ENCODE data around the gene LRRK1. TPM values are rescaled to one million over a fixed set of nuclear protein-coding genes. Genes with fewer than 3 reads are reported as not detected.

Gene LRRK1
- total and polyA plus RNA-seq, 2 of the 4 experiments (the other 2 are of a cell fraction), result 3.0 to 5.8 TPM

DNA sequence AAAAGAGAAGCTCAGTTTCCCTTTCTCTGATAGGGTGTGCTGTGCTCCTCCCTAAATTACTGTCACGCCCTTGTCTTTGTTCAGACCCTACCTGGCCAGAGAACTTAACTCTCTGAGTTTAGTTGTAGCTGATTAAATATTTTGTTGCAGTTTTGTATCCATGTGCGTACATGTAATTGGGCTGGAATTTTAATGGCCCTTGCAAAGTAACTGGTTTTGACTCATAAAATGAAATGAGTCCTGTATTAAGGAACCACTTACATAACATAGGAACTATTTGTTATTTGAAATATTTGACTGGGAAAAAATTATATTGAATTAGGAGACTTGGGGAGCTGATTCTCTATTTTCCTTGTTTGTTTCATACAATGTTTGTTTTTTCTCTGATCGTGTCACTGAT, 80.2 kb downstream of the LRRK1 start:
- no peak overlapping the region for H2BK120ac ChIP-seq (ENCODE audit: low read depth, low read length)
- CTCF ChIA-PET, result interaction anchor here (0.7 to 1.1 kb wide), 2 partner anchors 9 to 10 kb away, joined by 3 to 4 read pairs; no protein-coding TSS in a partner anchor

More for the DNA sequence above, 80.2 kb downstream of the LRRK1 start:
- intact Hi-C loops (cut with micrococcal nuclease), result no loop called here
- Histone ChIP-seq H2BK15ac (ENCODE audit: low read depth, low read length) (no peak overlapping the region), H3K23ac (ENCODE audit: low read depth, low read length) (no peak overlapping the region), H4K20me1 (ENCODE audit: insufficient read depth, low read length) (no peaks in the 10 kb centered on the region), H3K9ac (ENCODE audit: low read depth, low read length) (no peak overlapping the region), H3K4me3 (ENCODE audit: insufficient read depth, low read depth, low read length) (no peak overlapping the region), H3K4me2 (ENCODE audit: low read depth, low read length) (peak overlapping the region; percentile 59; the same call in 1 of the 2 replicates), H3K36me3 (ENCODE audit: control insufficient read depth, insufficient read depth, low read length) (peaks cover 5% of the 10 kb centered on the region; the same call in 1 of the 2 replicates), H4K8ac (ENCODE audit: low read depth in 2 of 2, low read length in 2 of 2) (no peak overlapping the region), H2AK5ac (ENCODE audit: low read depth, low read length) (no peak overlapping the region), H2BK5ac (ENCODE audit: low read depth, low read length, poor library complexity, severe bottlenecking) (no peak overlapping the region), H3K14ac (replicated peaks; ENCODE audit: low read depth, low read length) (no peak overlapping the region), H3K79me1 (ENCODE audit: low read depth in 1 of 2, low read length in 2 of 2) (no peaks in the 10 kb centered on the region), H3K9me1 (ENCODE audit: insufficient read depth, low read length) (peaks cover 3% of the 10 kb centered on the region; the same call in 1 of the 2 replicates), H3K9me3 (ENCODE audit: control insufficient read depth, insufficient read depth, low read length) (no peaks in the 10 kb centered on the region), H3K56ac (ENCODE audit: extremely low read depth, insufficient read depth, low read length) (no peak overlapping the region), H3K27ac (ENCODE audit: insufficient read depth, low read length) (no peak overlapping the region), H3K4me1 (ENCODE audit: control insufficient read depth, insufficient read depth, low read length) (peaks cover 6% of the 10 kb centered on the region), H3K27me3 (ENCODE audit: control insufficient read depth, insufficient read depth, low read length) (no peaks in the 10 kb centered on the region), H2BK20ac (ENCODE audit: low read depth, low read length) (no peak overlapping the region), H3K4ac (ENCODE audit: low read depth, low read length) (no peak overlapping the region), H2AFZ (replicated peaks; ENCODE audit: low read length, poor library complexity) (no peak overlapping the region), H4K5ac (ENCODE audit: low read depth, low read length) (no peak overlapping the region), H4K91ac (ENCODE audit: insufficient read depth, low read depth, low read length) (no peak overlapping the region), H2AK9ac (replicated peaks; ENCODE audit: low read depth, low read length, poor library complexity) (no peak overlapping the region), H3K18ac (ENCODE audit: low read depth, low read length) (no peak overlapping the region)
- ATAC-seq (ENCODE audit: low read depth) (peak; percentile 53), DNase-seq (peak; percentile 58)
- in situ Hi-C loops (cut with MboI; ENCODE audit: low sequenced_read_pairs), result no loop called here
- TF ChIP-seq RAD21 (IDR thresholded peaks at IDR 0.05; ENCODE audit: low read length) (no peak), SMC3 (IDR thresholded peaks at IDR 0.05; ENCODE audit: low read depth, low read length) (no peak), MXI1 (IDR thresholded peaks at IDR 0.05; ENCODE audit: borderline replicate concordance, low read depth, low read length) (no peak), FOS (IDR thresholded peaks at IDR 0.05; ENCODE audit: low read depth, low read length) (no peak), RCOR1 (IDR thresholded peaks at IDR 0.05; ENCODE audit: insufficient replicate concordance, low read length) (no peak), MAFK (IDR thresholded peaks at IDR 0.05; ENCODE audit: low read depth, low read length) (no peak), POLR2A (IDR thresholded peaks at IDR 0.05; ENCODE audit: low read depth, low read length) (no peak), CEBPB (IDR thresholded peaks at IDR 0.05; ENCODE audit: low read depth, low read length) (no peak), BHLHE40 (IDR thresholded peaks at IDR 0.05; ENCODE audit: low read depth, low read length) (no peak), CHD1 (IDR thresholded peaks at IDR 0.05; ENCODE audit: low read depth, low read length) (no peak), RFX5 (IDR thresholded peaks at IDR 0.05; ENCODE audit: low read depth, low read length) (no peak)
- TF ChIP-seq, protein P1, sequence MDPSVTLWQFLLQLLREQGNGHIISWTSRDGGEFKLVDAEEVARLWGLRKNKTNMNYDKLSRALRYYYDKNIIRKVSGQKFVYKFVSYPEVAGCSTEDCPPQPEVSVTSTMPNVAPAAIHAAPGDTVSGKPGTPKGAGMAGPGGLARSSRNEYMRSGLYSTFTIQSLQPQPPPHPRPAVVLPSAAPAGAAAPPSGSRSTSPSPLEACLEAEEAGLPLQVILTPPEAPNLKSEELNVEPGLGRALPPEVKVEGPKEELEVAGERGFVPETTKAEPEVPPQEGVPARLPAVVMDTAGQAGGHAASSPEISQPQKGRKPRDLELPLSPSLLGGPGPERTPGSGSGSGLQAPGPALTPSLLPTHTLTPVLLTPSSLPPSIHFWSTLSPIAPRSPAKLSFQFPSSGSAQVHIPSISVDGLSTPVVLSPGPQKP (IDR thresholded peaks at IDR 0.05; ENCODE audit: borderline replicate concordance, low read depth, low read length), result no peak
- TF ChIP-seq, protein P2, sequence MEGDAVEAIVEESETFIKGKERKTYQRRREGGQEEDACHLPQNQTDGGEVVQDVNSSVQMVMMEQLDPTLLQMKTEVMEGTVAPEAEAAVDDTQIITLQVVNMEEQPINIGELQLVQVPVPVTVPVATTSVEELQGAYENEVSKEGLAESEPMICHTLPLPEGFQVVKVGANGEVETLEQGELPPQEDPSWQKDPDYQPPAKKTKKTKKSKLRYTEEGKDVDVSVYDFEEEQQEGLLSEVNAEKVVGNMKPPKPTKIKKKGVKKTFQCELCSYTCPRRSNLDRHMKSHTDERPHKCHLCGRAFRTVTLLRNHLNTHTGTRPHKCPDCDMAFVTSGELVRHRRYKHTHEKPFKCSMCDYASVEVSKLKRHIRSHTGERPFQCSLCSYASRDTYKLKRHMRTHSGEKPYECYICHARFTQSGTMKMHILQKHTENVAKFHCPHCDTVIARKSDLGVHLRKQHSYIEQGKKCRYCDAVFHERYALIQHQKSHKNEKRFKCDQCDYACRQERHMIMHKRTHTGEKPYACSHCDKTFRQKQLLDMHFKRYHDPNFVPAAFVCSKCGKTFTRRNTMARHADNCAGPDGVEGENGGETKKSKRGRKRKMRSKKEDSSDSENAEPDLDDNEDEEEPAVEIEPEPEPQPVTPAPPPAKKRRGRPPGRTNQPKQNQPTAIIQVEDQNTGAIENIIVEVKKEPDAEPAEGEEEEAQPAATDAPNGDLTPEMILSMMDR (conservative IDR thresholded peaks at IDR 0.05; ENCODE audit: low read depth, low read length), result no peak
- dilution Hi-C loops (cut with HindIII; ENCODE audit: low sequenced_read_pairs, unreplicated experiment), result no loop called here
- no TSS peak for BruUV-seq (replicated peaks)
- no CpG with 5 or more reads among the region's 3 CpGs for WGBS, 2 experiments (ENCODE audit: extremely low coverage in 2 of 2, insufficient read length in 1 of 2)
- POLR2A ChIA-PET (ENCODE audit: unreplicated experiment), result no interaction called here
